Parathyroid adenoma (tissue), 2 donors: Measurements from ENCODE around the gene CCDC57.

ENCODE experiments used
- H2AFZ ChIP-seq: fragments of 300-600 bp; sonication (generic); one replicate; pipeline ENCODE4 v1.7.0; 2017; ENCODE audit warnings: antibody characterized with exemption, mild to moderate bottlenecking
- H3K27ac ChIP-seq: fragments of 300-600 bp; sonication (generic); one replicate; pipeline ENCODE4 v1.7.0; 2017
- H3K27me3 ChIP-seq: fragments of 300-600 bp; sonication (generic); one replicate; pipeline ENCODE4 v1.7.0; 2017; ENCODE audit warnings: low read length; ENCODE audit not compliant: control insufficient read depth, insufficient read depth
- H3K36me3 ChIP-seq: fragments of 300-600 bp; sonication (generic); one replicate; pipeline ENCODE4 v1.7.0; 2017; ENCODE audit warnings: low read length; ENCODE audit not compliant: control insufficient read depth, insufficient read depth
- H3K4me1 ChIP-seq: fragments of 300-600 bp; sonication (generic); one replicate; pipeline ENCODE4 v1.7.0; 2017; ENCODE audit warnings: control low read depth
- H3K4me2 ChIP-seq: fragments of 300-600 bp; sonication (generic); one replicate; pipeline ENCODE4 v1.7.0; 2017; ENCODE audit warnings: low read length
- H3K4me3 ChIP-seq: fragments of 300-600 bp; sonication (generic); one replicate; pipeline ENCODE4 v1.7.0; 2017; ENCODE audit warnings: low read depth, low read length
- H3K79me2 ChIP-seq: fragments of 300-600 bp; sonication (generic); one replicate; pipeline ENCODE4 v1.7.0; 2017; ENCODE audit warnings: control low read depth
- H3K9ac ChIP-seq: fragments of 300-600 bp; sonication (generic); one replicate; pipeline ENCODE4 v1.7.0; 2017; ENCODE audit warnings: mild to moderate bottlenecking
- H3K9me3 ChIP-seq: fragments of 300-600 bp; sonication (generic); one replicate; pipeline ENCODE4 v1.7.0; 2017; ENCODE audit warnings: low read length; ENCODE audit not compliant: control insufficient read depth
- TF ChIP-seq, protein P1 (sequence below): fragments of 300-600 bp; sonication (generic); IDR thresholded peaks from one replicate; pipeline ENCODE4 v1.7.0; 2017; ENCODE audit warnings: antibody characterized with exemption, mild to moderate bottlenecking
- donor health status: primary hyperparathyroidism.

The CCDC57 gene

DNA sequence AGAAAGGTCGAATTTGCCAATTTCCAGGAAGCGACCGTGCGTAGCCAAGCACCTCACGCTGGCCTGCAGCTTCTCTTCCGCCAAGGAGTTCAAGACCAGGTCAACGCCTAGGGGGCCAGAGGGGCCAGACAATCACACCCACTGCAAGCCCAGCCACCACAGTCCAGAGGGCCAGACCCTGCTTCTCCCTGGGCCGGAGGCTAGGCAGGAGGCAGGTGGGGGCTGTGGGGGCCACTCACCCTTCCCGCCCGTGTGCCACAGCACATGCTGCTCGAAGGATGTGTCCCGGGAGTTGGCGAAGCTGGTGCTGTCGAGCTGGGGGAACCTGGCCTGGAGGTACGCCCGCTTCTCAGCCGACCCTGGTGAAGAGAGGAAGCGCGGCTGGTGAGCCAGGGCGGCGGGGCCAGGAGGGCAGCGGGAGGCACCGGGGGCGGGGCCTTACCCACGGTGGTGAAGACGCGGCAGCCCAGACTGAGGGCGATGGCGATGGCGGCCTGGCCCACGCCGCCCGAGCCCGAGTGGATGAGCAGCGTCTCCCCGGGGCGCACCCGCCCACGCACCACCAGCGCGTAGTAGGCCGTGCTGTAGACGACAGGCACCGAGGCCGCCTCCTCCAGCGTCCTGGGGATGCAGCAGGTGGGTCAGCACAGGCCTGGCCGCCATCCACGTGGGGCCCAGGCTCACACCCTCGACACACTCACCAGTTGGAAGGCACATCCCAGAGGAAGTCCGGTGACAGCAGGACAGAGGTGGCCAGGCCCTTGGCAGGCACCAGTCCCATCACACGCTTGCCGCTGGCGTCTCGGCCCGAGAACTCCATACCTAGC, 128.9 kb downstream of the CCDC57 start:
- no peaks in the 10 kb centered on the region for H3K79me2 ChIP-seq
- no peaks in the 10 kb centered on the region for H3K36me3 ChIP-seq
- no peaks in the 10 kb centered on the region for H3K4me1 ChIP-seq
- H2AFZ ChIP-seq, result no peak overlapping the region
- no peak overlapping the region for H3K4me3 ChIP-seq
- H3K27me3 ChIP-seq, result no peaks in the 10 kb centered on the region
- no peak overlapping the region for H3K4me2 ChIP-seq
- TF ChIP-seq, protein P1, sequence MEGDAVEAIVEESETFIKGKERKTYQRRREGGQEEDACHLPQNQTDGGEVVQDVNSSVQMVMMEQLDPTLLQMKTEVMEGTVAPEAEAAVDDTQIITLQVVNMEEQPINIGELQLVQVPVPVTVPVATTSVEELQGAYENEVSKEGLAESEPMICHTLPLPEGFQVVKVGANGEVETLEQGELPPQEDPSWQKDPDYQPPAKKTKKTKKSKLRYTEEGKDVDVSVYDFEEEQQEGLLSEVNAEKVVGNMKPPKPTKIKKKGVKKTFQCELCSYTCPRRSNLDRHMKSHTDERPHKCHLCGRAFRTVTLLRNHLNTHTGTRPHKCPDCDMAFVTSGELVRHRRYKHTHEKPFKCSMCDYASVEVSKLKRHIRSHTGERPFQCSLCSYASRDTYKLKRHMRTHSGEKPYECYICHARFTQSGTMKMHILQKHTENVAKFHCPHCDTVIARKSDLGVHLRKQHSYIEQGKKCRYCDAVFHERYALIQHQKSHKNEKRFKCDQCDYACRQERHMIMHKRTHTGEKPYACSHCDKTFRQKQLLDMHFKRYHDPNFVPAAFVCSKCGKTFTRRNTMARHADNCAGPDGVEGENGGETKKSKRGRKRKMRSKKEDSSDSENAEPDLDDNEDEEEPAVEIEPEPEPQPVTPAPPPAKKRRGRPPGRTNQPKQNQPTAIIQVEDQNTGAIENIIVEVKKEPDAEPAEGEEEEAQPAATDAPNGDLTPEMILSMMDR, result no peak
- H3K27ac ChIP-seq, result no peak overlapping the region
- no peak overlapping the region for H3K9ac ChIP-seq
- H3K9me3 ChIP-seq, result no peaks in the 10 kb centered on the region

DNA sequence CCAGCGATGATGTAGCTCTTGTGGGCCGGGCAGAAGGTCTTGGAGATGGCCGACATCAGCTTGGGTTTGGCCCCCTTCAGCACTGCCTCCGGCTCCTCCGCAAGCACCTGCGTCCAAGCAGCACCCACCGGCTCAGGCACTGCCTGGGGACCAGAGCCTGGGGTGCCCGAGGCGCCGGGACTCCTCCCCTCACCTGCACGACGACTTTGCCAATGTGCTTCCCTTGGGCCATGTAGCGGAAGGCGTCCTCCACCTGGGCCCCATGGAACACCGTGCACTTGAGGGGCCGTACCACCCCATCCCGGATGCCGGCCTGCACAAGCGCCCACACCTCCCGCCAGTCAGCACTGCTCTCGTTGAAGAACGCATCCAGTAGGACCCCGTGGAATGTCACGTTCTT, 129.6 kb downstream of the CCDC57 start:
- H3K79me2 ChIP-seq, result no peaks in the 10 kb centered on the region
- H3K27me3 ChIP-seq, result no peaks in the 10 kb centered on the region
- no peaks in the 10 kb centered on the region for H3K36me3 ChIP-seq
- no peak overlapping the region for H2AFZ ChIP-seq
- H3K4me1 ChIP-seq, result no peaks in the 10 kb centered on the region
- H3K9ac ChIP-seq, result no peak overlapping the region
- TF ChIP-seq, protein P1, result no peak
- no peak overlapping the region for H3K4me2 ChIP-seq
- H3K4me3 ChIP-seq, result no peak overlapping the region
- H3K27ac ChIP-seq, result no peak overlapping the region
- H3K9me3 ChIP-seq, result no peaks in the 10 kb centered on the region

DNA sequence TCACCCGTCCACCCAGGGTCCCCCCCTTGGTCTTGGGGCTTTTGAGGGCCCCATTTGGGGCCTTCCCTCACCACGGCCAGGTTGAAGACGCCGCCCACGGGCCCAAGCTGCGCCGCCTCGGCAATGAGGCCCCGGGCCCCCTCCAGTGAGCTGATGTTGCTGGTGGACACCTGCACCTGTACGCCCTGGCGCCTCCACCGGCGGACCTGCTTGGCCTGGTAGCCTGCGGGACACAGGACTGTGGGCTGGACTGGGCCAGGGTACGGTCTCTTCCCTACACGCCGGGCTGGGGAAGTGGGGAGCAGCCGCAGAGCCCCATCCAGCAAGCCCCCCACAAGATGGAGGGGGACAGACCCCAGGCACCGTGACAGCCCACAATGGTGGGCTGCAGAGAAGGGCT, 130.2 kb downstream of the CCDC57 start:
- no peak overlapping the region for H3K27ac ChIP-seq
- TF ChIP-seq, protein P1, result no peak
- H3K9ac ChIP-seq, result no peak overlapping the region
- H3K27me3 ChIP-seq, result no peaks in the 10 kb centered on the region
- H2AFZ ChIP-seq, result no peak overlapping the region
- H3K9me3 ChIP-seq, result no peaks in the 10 kb centered on the region
- no peaks in the 10 kb centered on the region for H3K36me3 ChIP-seq
- H3K4me1 ChIP-seq, result no peaks in the 10 kb centered on the region
- H3K4me2 ChIP-seq, result no peak overlapping the region
- no peak overlapping the region for H3K4me3 ChIP-seq
- no peaks in the 10 kb centered on the region for H3K79me2 ChIP-seq

DNA sequence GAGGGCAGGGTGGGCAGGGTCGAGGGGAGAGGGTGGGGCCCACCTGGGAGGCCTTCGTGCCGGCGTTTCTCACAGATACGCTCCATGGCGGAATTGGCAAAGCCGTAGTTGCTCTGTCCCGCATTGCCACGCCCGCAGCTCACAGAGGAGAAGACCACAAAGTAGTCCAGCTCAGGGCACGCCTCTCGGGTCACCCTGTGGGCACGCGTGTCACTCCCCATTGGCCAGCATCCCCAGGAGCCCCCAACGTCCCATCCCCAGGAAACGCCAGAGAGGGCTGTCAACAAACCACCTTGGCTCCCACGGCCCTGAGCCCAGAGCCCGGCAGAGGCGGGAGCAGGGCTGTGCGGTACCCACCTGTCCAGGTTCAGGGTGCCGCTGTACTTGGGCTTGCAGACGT, 130.7 kb downstream of the CCDC57 start:
- Histone ChIP-seq H3K36me3 (no peaks in the 10 kb centered on the region), H3K9ac (no peak overlapping the region), H3K9me3 (no peaks in the 10 kb centered on the region), H3K27me3 (no peaks in the 10 kb centered on the region), H3K79me2 (no peaks in the 10 kb centered on the region), H2AFZ (no peak overlapping the region), H3K4me2 (no peak overlapping the region), H3K4me3 (no peak overlapping the region), H3K4me1 (no peaks in the 10 kb centered on the region), H3K27ac (no peak overlapping the region)
- TF ChIP-seq, protein P1, result no peak

DNA sequence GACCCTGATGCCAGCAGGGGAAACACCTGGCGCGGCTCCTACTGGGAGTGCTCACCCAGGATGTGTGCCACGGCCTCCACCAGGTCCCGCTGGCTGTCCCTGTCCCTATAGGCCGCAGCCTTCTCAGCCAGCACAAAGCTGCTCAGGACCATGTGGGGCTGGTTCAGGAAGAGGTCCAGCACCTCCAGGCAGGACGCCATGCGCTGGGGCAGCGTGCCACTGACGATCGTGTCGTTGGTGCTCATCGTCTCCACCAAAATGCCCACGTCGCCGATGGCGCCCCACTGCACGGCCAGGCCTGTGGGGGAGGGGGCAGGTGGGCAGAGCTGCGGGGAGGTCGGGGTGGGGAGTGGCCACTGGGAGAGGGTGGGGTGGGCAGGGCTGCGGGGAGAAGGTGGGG, 131.1 kb downstream of the CCDC57 start:
- TF ChIP-seq, protein P1, result no peak
- no peaks in the 10 kb centered on the region for H3K36me3 ChIP-seq

More for the DNA sequence above, 131.1 kb downstream of the CCDC57 start:
- Histone ChIP-seq H3K4me1 (no peaks in the 10 kb centered on the region), H3K4me3 (no peak overlapping the region), H3K4me2 (no peak overlapping the region), H3K9ac (no peak overlapping the region), H3K27ac (no peak overlapping the region), H3K79me2 (no peaks in the 10 kb centered on the region), H3K9me3 (no peaks in the 10 kb centered on the region), H2AFZ (no peak overlapping the region), H3K27me3 (no peaks in the 10 kb centered on the region)
